Smooth muscle cell of the brain vasculature (primary cell): ENCODE data around the gene ESRRA.
A peak's percentile ranks its signal among the peaks of the same experiment; 100 is the strongest.
"Not testable (repeated sequence)": the region's sequence is repeated elsewhere in the genome, so short reads cannot be mapped to it uniquely, and the experiment has no call there.

Experiments
- DNase-seq: peaks from one replicate; pipeline ENCODE4 v3.0.0-alpha.2; 2012; ENCODE audit warnings: low read depth, low spot score

Gene ESRRA

GRCh38 chr11:64312947-64313346, 7.6 kb downstream of the ESRRA start:
- no peak for DNase-seq

GRCh38 chr11:64313491-64314145, 8.3 kb downstream of the ESRRA start:
- no peak for DNase-seq

GRCh38 chr11:64314146-64314804, 9.0 kb downstream of the ESRRA start:
- DNase-seq = no peak

GRCh38 chr11:64314805-64315561, 9.7 kb downstream of the ESRRA start:
- no peak for DNase-seq

- not testable (repeated sequence) for DNase-seq
Observed at GRCh38 chr11:64315667-64316526, 10.6 kb downstream of the ESRRA start.

GRCh38 chr11:64316672-64317324, 11.5 kb downstream of the ESRRA start:
- DNase-seq = no peak

- DNase-seq = peak; percentile 80
Observed at GRCh38 chr11:64317325-64317960, 12.1 kb downstream of the ESRRA start, which contains the start of gene TRMT112. Gene TRMT112, minus strand, starts transcription at chr11:64317559. Its CDS starts 33 bp downstream, at chr11:64317526.

- DNase-seq = no peak
Observed at GRCh38 chr11:64317961-64318765, 12.8 kb downstream of the ESRRA start, which contains the start of gene PRDX5. Gene PRDX5, plus strand, starts transcription at chr11:64318121. Its CDS starts 95 bp downstream, at chr11:64318216.

GRCh38 chr11:64318766-64319761, 13.7 kb downstream of the ESRRA start:
- no peak for DNase-seq

GRCh38 chr11:64320556-64320955, 15.2 kb downstream of the ESRRA start:
- no peak for DNase-seq

- DNase-seq = no peak
Observed at GRCh38 chr11:64321026-64321425, 15.7 kb downstream of the ESRRA start.

GRCh38 chr11:64321533-64321932, 16.2 kb downstream of the ESRRA start:
- no peak for DNase-seq

- no peak for DNase-seq
Observed at GRCh38 chr11:64322925-64323260, 17.6 kb downstream of the ESRRA start.

- DNase-seq = no peak
Observed at GRCh38 chr11:64323373-64323772, 18.0 kb downstream of the ESRRA start.

GRCh38 chr11:64323984-64324383, 18.7 kb downstream of the ESRRA start:
- DNase-seq = not testable (repeated sequence)

GRCh38 chr11:64324692-64325469, 19.6 kb downstream of the ESRRA start:
- no peak for DNase-seq

GRCh38 chr11:64327375-64327774, 22.1 kb downstream of the ESRRA start:
- no peak for DNase-seq

GRCh38 chr11:64327993-64328392, 22.7 kb downstream of the ESRRA start:
- no peak for DNase-seq
